Retinal pigment epithelial cell (primary cell): ENCODE results near the gene SPEG.

ENCODE experiments used
- DNase-seq: peaks from one replicate; pipeline ENCODE4 v3.0.0-alpha.2; 2010; ENCODE audit warnings: low read depth
- H3K4me3 ChIP-seq: 2 replicates; pipeline ENCODE4 v1.5.1; 2011; ENCODE audit warnings: mild to moderate bottlenecking, low read length, control low read depth, moderate library complexity
- TF ChIP-seq, protein P1 (sequence below): conservative IDR thresholded peaks from 2 replicates; pipeline ENCODE4 v1.5.1; 2011; ENCODE audit warnings: low read depth, low read length, control low read depth, inconsistent platforms

Gene SPEG

DNA sequence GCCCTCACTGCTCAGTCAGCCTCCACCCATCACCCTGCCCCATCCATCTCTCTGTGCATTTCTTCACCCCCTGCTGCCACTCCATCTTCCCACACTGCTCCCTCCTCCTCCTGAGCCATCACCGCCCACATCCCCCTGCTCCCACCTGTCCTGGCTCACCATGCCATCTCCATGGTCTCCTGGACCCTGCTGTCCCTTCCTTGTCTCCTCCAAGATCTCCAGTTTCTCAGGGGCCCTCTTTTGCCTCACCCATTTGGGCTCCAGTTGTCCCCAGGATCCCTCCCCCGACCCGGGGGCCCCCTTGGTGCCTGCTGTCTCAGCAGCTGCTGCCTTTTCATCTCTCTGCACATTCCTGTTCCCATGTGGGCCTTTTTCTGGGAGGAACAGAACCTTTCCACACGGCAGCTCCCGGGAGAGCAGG lies 10.6 kb downstream of the SPEG start:
- no peak overlapping the region for H3K4me3 ChIP-seq
- TF ChIP-seq, protein P1, sequence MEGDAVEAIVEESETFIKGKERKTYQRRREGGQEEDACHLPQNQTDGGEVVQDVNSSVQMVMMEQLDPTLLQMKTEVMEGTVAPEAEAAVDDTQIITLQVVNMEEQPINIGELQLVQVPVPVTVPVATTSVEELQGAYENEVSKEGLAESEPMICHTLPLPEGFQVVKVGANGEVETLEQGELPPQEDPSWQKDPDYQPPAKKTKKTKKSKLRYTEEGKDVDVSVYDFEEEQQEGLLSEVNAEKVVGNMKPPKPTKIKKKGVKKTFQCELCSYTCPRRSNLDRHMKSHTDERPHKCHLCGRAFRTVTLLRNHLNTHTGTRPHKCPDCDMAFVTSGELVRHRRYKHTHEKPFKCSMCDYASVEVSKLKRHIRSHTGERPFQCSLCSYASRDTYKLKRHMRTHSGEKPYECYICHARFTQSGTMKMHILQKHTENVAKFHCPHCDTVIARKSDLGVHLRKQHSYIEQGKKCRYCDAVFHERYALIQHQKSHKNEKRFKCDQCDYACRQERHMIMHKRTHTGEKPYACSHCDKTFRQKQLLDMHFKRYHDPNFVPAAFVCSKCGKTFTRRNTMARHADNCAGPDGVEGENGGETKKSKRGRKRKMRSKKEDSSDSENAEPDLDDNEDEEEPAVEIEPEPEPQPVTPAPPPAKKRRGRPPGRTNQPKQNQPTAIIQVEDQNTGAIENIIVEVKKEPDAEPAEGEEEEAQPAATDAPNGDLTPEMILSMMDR, result no peak
- DNase-seq, result no peak

DNA sequence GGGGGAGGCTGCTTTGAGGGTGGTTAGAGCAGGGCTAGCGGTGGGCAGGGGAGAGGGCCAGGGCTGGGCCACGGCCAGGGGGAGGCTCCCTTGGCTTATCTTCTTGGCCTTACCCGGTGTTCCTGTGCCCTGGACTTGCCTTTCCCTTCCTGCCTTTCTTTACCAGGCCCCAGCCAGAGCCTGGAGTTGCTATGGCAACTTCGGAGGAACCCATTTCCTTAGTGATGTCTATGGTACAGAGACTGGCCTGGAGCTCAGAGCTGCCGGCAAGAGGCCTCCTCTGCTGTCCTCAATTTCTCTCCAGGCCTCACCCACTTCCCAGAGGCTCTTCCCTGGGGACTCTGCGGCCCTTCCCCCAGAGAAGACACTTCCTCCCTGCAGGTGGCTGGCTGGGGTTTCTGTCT lies 11.5 kb downstream of the SPEG start:
- TF ChIP-seq, protein P1, result no peak
- DNase-seq, result no peak
- no peak overlapping the region for H3K4me3 ChIP-seq

DNA sequence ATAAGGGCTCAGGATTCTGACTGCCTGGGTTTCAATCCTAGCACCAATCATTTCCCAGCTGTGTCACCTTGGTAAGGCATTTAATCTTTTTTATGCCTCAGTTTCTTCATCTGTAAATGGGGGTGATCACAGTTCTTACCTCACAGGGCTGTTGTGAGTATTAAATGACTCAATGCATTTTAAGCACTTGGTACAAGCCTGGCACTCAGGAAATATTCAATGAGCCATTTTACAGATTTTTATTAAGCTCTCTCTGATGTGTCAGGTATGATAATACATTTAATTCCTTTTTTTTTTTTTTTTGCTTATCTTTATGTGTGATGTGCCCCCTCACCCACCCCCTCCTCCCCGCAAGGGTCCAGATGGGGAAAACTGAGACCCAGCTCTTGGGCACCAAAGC lies 12.0 kb downstream of the SPEG start:
- DNase-seq, result no peak
- TF ChIP-seq, protein P1, result no peak
- H3K4me3 ChIP-seq, result no peak overlapping the region

DNA sequence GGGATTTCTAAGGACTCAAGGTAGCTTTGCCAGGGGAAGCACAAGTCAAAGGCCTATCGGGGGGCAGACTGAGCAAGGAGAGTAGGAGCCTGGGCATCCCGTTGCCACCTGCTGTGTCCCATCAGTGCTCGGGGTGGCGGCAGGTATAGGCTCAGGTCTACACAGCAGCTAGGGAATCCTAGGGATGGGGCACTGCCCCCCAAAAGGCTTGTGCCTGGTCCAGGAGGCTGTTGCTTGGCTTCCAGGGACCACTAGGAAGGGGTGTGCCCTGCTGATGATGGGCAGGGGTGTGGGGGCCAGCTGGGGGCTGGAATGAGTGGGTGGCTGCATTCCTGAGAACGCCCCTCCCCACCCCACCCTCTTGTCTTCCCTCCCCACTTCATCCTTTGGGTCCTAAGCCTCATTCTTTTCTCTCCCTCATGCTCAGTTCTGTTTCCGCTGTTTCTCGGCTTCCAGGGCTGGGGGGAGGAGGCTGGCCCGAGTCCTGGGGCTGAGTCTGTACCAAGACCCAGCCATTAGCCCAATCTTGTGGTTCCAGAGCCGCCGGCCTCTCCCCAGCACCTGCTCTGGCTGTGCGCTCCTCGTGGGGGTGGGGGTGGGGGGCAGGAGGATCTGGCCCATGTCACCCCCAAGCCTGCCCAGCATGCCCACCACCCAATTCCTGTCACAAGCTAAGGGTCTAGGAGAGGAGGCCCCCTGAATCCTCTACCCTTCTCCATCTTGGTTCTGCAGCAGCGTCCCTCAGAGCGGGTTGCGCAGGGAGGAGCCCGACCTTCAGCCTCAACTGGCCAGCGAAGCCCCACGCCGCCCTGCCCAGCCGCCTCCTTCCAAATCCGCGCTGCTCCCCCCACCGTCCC lies 12.8 kb downstream of the SPEG start:
- TF ChIP-seq, protein P1, result no peak
- no peak overlapping the region for H3K4me3 ChIP-seq
- DNase-seq, result no peak

DNA sequence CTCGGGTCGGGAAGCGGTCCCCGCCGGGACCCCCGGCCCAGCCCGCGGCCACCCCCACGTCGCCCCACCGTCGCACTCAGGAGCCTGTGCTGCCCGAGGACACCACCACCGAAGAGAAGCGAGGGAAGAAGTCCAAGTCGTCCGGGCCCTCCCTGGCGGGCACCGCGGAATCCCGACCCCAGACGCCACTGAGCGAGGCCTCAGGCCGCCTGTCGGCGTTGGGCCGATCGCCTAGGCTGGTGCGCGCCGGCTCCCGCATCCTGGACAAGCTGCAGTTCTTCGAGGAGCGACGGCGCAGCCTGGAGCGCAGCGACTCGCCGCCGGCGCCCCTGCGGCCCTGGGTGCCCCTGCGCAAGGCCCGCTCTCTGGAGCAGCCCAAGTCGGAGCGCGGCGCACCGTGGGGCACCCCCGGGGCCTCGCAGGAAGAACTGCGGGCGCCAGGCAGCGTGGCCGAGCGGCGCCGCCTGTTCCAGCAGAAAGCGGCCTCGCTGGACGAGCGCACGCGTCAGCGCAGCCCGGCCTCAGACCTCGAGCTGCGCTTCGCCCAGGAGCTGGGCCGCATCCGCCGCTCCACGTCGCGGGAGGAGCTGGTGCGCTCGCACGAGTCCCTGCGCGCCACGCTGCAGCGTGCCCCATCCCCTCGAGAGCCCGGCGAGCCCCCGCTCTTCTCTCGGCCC lies 13.6 kb downstream of the SPEG start:
- DNase-seq, result no peak
- TF ChIP-seq, protein P1, result no peak
- H3K4me3 ChIP-seq, result no peak overlapping the region

DNA sequence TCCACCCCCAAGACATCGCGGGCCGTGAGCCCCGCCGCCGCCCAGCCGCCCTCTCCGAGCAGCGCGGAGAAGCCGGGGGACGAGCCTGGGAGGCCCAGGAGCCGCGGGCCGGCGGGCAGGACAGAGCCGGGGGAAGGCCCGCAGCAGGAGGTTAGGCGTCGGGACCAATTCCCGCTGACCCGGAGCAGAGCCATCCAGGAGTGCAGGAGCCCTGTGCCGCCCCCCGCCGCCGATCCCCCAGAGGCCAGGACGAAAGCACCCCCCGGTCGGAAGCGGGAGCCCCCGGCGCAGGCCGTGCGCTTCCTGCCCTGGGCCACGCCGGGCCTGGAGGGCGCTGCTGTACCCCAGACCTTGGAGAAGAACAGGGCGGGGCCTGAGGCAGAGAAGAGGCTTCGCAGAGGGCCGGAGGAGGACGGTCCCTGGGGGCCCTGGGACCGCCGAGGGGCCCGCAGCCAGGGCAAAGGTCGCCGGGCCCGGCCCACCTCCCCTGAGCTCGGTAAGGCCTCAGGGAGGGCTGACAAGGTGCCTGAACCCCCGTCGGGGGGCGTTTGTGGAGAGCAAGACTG lies 14.2 kb downstream of the SPEG start:
- TF ChIP-seq, protein P1, result no peak
- no peak for DNase-seq
- H3K4me3 ChIP-seq, result no peak overlapping the region
